GM19438 (cell line): ENCODE data around the gene OPRM1.
A peak's percentile ranks its signal among the peaks of the same experiment; 100 is the strongest.

Experiments
- ATAC-seq: cut with Tn5 transposase; IDR thresholded peaks from one replicate; pipeline ENCODE4 v1.9.1; 2021; ENCODE audit warnings: low read depth; ENCODE audit not compliant: unreplicated experiment

OPRM1 gene

DNA sequence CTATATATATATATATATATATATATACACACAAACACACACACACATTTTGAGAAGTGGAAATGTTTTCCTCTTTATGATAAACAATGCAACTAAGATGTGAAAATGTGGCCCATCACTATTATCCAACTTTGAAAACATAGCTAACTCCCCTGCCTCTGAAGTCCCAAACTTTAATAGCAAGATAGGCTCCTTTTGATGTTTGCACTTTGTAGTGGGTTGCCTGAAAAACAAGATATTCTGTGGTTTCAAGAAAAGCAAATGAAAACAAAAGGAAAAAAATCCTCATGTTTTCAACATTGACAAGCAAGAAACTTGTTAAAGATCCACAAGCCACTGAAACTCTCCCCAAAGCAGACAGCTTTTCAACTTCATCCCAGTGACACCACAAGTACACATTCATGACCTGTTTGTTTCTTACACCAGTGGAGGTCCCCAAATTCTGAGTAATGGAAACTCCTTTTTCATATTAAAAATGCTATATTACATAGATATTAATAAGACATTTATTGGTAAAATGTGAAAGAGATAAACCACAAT is 227.6 kb downstream of the OPRM1 start:
- no peak for ATAC-seq

DNA sequence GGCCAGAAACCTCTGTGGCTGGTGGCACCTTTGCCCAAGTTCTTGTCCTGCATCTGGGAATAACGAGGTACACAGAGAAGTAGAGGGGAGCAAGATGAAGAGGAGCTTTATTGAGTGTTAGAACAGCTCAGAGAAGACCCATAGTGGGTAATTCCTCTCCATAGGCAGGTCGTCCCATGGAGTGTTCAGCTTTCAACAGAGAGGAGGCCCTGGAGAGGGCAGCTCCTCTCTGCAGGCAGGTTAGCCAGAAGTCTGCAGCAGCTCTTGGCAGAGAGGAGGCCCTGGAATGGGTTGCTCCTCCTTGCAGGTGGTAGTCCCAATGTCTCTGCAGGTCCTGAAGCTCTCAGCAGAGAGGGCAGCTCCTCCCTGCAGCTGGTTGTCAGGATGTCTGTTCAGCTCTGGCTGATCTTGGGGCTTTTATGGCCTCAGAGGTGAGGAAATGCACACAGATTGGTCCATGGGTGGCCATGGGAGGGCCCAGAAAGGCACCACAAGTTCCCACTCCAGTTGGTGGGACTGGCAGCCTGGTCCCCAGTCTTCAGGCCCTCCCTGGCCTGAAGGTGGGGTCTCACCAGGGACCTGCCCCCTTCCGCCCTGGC is 228.6 kb downstream of the OPRM1 start:
- ATAC-seq = peak; percentile 55

DNA sequence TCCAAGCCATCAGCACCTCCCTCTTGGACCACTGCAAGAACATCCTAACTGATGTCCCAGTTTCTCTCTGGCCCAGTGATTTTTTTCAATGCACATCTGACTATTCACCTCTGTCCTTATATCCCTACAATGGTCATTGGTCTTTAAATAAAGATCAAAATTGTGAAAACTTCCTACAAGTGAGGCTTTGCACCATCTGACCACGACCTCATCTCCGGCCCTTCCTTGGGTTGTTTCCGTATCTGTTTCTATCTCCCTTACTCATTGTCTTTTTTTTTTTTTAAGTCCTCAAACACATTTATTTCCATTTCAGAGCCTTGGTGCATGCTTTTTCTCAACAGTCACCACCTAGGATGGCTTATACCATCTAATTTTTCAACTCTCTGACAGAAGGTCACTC is 229.4 kb downstream of the OPRM1 start:
- no peak for ATAC-seq

DNA sequence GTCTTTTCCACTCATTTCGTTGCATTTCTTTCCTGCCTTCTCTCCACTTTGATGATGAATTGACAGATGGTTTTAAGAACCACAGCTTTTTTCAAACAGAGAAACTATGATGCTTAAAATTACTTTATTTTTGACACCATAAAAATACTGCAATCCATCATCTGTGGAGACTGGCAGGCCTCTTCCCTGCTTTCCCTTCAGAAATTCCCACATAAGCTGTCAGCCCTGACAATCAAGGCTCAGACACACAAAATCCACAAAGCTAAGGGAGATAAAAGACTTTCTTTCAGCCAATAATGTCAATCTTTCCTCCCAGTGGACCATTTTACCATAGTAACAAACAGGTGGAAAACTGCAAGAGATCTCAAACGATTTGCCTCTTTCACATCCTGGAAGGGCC is 235.1 kb downstream of the OPRM1 start:
- ATAC-seq = no peak

DNA sequence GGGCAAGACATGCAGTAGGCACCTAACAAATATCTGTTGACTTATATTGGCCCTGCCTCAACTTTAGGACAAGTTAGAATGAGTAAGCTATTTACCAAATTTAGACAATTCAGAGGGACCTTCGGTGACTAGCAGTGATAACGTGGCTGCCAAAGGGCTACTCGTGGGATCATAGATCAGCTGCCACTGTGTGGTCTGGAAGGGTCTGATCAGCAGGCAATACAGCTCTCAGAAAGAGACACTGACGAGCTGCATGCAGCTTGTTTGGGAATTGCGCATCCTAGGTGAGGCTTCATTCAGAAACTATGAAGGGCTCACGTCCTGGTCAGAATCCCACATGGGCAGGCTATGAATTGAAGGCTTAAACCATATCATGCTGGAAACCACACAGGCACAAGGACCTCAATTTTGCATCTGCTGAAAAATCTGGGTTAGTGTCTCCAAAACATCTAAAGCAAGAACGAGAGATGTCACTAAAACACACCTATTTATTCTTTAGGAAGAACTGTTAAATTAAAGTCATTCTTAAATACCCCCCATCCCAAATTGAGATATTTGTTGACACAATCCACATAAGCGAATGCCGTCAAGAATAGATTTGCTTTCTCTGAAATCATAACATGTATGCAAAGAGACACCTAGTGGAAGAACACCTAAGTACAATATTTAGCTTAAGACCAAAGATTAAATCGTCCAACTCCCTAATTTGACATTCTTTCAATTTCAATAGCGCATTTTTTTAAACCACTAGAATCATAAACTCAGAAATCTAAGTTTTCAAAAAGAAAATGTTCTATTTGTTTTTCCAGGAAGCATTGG is 238.0 kb downstream of the OPRM1 start:
- ATAC-seq = no peak

DNA sequence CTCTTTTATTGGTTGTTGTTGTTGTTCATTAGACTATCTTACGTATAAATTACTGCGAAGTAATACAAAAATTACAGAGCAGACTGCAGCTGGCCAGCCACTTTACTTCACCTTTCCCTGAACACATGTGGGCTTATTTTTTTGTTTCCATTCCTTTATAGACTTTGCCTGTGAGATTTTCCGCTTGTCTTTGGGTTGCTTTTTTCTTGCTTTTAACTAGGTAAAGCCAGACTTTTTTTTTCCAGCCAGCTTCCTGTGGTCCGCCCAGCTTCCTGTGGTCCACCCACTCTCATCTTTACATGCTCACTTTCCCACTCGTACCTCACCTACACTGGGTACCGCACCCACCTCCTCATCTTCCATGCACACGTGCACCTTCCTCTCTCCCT is 238.6 kb downstream of the OPRM1 start:
- ATAC-seq = no peak

DNA sequence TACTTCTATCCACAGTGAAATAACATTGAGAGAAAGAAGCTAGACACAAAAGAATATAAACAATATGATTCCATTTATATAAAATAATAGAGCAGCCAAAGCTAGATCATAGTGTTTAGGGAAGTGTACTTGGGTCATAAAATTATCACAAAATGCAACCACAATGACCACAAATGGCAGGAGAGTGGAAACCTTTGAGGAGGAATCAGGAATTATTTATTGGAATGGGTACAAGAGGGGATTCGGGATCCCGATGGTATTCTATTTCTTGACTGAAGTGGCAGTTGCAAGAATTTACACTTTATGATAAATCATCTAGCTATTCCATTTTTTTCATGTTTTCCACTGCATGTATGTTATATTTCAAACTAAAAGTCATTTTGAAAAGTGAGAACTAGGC is 241.5 kb downstream of the OPRM1 start:
- ATAC-seq = no peak

DNA sequence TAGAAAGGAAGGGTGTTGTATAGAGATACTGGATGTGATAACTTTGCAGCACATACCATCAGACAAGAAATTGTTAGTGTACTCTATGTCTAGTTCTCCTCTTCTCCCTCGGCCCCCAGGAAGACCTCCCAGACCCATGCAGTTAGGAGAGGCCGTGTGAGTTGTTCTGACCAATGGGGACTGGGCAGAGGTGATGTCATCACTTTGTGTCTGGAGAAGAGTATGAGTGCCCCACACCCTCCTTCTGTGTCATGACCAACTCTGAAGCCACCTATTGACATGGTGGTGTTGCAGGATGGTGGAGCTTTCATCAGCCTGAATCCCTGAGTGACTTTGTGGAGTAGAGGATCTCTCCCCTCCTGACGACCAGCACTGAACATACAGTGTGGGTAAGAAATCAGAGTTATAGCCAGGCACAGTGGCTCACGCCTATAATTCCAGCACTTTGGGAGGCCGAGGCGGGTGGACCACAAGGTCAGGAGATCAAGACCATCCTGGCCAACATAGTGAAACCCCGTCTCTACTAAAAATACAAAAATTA is 245.3 kb downstream of the OPRM1 start:
- no peak for ATAC-seq

DNA sequence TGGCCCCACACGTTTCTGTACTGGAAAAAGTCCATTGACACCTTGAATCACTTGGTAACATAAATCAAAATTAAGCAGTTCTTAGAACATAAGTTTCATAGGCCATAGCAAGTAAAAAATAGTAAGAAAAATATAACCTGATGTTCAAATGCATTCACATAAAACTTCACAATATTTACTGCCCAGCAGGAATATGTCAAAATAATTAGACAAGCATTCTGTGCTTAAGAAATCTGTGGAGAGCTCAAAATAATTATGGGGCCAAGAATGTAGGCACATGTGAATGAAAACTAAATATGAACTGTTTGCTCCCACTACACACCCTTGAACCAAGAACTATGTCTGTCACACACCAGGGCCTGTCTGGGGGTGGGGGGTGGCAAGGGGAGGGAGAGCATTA is 246.8 kb downstream of the OPRM1 start:
- no peak for ATAC-seq

DNA sequence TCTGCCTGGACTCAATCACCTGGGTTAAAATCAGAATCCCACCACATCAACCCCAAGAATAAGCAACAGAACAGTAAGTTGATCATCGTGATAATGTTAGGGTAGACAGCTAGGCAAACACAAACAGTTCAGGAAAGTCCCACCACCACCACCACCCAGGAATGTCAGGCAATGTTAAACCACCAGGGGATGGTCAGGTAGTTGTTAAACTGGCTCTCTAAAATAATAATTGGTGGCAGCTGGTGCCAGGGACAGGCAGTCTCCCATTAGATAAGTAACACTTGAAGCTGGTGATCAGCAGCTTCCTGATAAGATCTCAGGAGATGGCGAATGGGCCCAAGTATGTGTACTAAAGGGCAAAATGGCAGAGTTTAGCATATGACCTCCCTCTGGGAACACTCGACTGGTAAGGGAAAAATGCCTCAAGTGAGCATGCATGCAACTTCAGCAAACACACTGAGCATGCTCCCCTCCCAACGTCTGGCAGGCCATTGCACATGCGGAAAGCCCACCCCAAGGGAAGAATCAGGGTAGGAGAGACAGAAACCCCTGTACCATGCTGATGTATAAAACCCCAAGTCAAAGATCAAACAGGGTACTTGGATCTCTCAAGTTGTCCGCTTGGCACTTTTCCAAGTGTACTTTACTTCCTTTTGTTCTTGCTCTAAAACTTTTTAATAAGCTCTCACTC is 250.9 kb downstream of the OPRM1 start:
- ATAC-seq = no peak

DNA sequence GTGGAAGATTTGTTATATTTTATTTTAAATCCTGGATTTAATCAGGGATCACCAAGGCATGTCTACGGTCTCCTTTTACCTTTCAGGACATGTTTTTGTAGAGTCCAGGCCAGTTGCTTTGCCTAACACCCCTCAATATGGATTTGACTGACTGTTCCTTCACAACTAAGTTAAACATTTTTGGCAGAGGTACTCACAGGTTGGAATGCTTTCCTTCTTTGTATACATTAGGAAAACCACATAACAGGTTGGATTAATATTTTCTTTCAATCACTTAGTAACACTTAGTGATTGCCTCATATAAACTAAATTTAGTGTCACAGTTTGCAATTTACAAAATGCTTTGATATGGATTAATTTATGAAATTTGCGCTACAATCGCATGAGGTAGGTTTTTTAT is 253.0 kb downstream of the OPRM1 start:
- ATAC-seq = no peak

DNA sequence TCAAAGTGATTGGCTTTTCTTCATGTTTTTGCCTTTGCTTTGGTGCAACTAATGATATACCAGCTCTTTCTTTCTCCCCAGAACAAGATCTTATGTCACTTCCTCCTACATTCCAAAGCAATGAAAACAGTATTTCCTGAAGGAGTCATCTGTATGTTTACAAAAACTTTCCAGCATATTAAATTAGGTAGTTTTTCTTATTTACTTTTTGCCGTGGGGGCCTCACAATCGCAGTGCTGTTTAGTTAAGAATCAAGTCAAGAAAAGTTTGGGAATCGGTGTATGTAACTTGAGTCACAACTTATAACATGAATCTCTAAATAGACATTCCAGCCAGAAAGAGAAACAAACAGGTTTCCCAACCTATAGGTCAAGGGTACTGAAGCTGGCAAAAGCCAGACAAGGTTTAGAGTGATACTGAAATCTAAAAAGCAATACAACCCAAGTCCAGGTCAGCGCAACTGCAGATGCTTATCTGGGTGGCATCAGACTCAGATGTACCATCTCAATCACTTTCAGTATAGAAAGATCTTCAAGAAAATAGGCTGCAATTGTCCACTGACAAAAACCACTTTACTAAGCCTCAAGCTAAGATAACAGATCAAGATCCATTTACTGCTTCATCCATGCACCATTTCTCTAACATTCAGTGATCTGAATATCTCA is 253.9 kb downstream of the OPRM1 start:
- ATAC-seq = no peak

DNA sequence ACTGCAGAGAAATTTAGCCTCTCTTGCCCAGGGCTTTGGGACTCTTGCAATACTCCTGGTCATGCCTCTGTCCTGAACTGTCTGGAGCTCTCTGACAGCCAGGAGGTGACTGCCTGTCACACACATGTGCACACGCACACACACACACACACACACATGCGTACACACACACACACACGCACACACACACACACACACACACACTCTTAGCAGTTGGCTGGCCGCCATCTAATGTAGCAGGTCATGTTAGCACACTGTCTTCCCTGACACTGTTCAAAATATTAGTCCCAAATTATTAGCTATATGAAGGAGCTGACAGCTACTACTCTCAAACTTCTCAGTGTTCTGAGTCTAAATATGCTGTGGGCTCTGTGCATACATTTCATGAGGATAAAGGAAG is 256.7 kb downstream of the OPRM1 start:
- no peak for ATAC-seq
